GM18858 (cell line): Measurements from ENCODE around the gene CDH4.

ENCODE experiments used
- ATAC-seq: cut with Tn5 transposase; IDR thresholded peaks from one replicate; pipeline ENCODE4 v1.9.1; 2021; ENCODE audit not compliant: unreplicated experiment

Gene CDH4

GRCh38 chr20:61354901-61355495 lies 102.9 kb downstream of the CDH4 start:
- ATAC-seq, result no peak

GRCh38 chr20:61355585-61355984 lies 103.5 kb downstream of the CDH4 start:
- ATAC-seq, result no peak

DNA sequence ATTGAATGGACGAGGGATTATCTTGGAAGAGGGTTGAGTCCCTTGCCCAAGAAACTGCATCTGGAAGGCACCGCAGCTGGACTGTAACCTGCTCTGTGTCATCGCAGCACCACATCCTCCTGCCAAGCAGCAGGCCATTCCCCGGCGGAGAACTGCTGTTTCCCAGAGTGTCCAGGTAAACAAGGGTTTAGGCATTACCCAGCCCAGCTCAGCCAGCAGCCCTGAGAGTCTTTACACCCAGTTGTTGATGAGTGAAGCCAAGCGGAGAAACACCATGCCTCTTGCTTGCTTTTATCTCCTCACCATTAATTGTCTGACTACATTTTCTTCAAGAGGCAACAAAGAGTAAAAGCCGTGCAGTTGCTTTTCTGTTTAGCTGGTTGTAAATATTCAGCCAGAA lies 104.1 kb downstream of the CDH4 start:
- ATAC-seq, result no peak

DNA sequence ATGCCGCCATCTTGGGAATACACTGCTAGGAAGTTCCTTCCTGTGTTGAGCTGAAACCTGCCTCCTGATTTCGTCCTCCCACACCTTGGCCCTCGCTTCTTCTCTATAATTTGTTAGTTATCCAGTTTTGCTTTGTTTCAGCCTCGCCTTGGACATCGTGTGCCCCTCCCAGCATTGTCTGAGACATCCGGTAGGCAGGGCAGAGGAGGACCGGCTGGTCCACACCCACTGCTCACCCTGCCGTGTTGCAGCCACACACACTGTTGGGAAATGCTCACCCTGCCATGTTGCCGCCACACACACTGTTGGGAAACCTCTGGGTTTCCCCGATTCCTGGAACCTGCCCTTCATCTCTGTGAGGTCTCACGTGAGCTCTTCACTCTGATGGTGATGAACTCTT lies 105.1 kb downstream of the CDH4 start:
- ATAC-seq, result no peak

DNA sequence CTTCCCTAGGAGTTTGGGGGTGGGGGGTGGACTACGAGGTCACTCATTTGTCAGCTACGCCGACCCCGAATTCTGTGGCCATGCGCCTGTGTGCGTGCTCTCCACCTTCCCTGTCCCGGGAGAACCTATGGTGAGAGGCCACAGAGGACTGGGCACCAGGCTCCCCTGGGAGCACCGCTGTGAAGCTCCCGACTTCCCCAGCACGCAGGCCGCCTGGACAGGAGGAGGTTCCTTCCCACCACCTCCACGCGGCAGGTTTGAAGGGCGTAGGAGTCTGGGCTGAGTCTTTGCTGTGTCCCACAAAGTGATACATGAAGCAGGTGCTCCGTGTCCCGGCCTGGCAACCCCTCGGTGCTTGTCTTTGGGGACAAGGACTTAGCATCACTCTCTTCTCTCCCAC lies 107.2 kb downstream of the CDH4 start:
- ATAC-seq, result no peak

DNA sequence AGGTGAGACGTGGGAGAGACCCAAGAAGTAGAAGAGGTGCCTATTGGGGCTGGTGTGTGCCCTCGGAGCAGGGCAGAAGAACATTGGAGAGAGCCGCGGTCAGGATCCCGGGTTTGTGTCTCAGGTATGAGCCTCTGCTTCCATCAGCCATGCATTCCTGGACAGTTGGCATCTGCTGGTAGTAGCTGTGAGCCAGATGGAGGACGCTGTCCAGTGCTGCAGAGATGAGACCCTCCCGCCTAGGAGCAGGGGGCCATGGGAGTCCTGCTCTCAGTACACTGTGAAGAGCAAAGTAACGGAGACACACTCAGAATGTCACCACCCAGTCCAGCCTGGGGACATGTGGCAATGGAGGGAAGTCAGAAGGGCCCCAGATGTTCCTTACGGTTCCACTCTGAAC lies 108.2 kb downstream of the CDH4 start:
- ATAC-seq, result no peak

DNA sequence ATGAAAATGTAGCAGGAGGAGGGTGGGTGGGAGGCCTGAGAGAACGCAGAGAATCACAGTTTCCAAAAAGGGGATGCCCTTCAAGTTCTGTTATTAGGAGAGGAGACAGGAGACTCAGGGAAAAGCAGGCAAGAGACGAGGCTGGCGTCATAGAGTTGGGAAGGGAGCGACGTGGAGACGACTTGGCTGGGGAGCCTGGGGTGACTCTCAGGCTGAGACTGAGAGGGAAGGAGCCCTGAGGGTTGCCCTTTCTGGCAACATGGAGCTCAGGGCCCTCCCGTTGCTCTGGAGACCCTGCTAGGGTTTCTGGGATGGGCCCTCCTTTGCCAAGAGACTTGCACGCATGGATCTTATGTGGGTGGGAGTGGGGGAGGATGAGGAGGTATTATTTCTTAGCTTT lies 108.9 kb downstream of the CDH4 start:
- ATAC-seq, result no peak

DNA sequence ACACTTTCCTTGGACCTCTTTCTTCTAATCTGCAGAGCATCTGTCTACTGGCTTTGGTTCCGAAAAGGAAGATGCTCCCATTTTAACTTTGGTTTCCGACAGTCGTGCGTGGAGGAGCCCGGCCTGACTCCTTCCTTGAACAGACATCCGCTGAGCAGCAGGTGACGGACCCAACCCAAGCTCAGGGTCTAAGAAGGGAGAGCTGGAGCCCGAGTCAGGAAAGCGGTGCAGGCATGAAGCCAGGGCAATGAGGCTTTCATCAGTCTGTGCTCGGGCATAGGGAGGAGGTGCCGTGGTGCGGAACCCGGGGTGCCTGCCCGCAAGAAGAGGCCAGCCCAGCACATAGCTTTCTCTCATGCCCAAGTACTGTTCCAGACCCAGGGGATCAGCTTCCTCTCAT lies 109.4 kb downstream of the CDH4 start:
- no peak for ATAC-seq

- ATAC-seq, result no peak
Measured at GRCh38 chr20:61364147-61364546, 112.1 kb downstream of the CDH4 start.

GRCh38 chr20:61366914-61367313 lies 114.9 kb downstream of the CDH4 start:
- ATAC-seq, result no peak

GRCh38 chr20:61369731-61370520 lies 117.9 kb downstream of the CDH4 start:
- ATAC-seq, result no peak

DNA sequence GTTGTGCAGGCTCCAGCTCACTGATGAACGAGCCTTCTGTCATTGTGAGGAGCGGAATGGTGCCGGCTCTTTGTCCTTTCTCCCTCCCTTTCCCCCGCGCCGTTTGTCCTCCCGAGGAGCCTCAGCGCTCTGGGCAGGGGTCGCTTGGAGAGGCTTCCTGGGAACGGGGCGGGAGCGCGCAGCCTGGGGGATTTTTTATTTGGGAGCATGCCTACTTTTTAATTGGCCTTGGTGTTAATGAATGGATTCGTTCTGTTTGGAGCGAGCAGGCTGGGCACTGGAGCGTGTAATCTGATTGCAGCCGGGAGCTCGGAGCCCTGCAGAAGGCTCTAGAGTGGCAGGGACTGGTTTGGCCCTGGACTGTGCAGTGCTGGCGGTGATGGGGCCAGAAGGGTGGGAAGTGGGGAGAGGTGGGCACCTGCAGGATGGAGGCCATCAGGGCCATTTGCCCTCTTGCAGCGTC lies 118.8 kb downstream of the CDH4 start:
- ATAC-seq, result no peak

DNA sequence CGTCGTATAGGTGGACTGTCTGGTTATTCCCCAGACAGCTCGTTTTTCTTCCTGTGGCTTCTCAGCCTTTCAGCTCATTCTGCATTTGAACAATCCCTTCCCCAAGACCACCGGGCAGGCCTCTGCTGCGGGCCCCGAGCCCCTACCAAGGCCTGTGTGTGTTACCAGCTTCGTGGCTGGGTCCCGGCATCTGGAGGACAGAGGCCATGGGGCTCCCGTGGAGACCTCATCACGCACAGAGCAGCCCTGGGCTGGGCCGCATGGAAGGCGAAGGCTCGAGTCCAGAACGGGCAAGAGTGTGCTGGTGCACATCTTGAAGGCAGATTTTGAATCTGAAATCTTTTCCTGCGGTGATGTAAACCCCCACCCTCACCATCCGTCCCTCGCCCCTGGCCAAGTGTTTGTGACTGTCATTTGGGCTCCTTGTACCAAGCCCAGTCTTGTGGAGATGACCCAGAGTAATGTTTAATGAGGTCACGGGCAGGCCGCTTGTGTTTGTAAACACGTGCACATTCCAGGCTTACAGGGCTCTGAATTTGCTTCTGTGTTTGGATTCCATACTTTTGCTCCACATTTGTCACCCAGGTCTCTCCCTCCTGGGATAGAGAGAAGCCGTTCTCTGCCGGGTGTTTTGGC lies 119.6 kb downstream of the CDH4 start:
- no peak for ATAC-seq

GRCh38 chr20:61372137-61373054 lies 120.3 kb downstream of the CDH4 start:
- ATAC-seq, result no peak

DNA sequence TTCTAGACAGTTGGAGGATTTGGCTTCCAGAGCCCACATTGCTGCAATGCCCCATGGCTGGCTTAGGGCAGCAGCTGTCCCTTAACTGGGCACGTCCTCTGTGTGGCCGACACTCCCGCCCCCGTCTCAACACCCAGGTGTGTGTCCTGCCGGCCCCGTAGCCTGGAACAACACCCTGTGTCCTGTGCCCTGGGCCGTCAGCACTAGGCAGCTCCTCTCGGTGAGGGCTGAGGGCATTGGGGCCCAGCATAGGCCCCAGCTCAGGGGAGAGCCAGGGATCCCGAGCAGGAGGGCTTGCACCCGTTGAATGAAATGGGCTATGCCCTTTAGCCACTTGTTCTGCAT lies 121.0 kb downstream of the CDH4 start:
- ATAC-seq, result no peak

- no peak for ATAC-seq
Measured at GRCh38 chr20:61373956-61374545, 122.0 kb downstream of the CDH4 start.

GRCh38 chr20:61376541-61377240 lies 124.6 kb downstream of the CDH4 start:
- ATAC-seq, result no peak

- no peak for ATAC-seq
Measured at GRCh38 chr20:61378694-61379355, 126.8 kb downstream of the CDH4 start.

DNA sequence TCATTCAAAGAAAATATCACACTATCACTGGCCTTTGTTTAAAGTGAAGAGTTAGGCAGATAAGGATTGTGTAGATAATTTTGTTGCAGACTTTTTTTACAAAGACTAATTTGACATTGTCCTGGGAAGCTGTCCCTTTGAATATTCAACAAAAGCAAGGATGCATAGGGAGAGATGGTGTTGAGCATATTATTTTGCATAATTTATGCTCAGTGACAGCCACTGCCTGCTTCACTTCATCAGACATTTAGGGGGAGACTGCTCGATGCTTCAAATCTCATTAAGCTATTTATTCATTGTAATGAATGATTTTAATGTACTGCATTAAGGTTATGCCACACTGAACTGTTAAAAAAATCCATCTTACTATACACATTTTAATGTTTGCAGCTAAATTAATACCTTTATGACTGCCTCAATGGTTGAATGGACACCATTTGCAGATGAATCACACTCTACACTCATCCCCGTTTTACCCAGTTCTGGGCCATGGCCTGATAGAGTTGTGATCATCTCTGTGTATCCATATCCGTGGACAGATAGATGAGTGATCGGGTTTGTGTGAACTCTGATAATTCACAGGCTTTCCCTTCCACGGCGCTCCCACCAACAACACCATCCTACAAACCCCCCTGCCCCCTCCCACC lies 128.0 kb downstream of the CDH4 start:
- ATAC-seq, result no peak
